Pulmonary artery endothelial cell (primary cell): ENCODE measurements around the gene TUBGCP5. TPM values are rescaled to one million over a fixed set of nuclear protein-coding genes. Genes with fewer than 3 reads are reported as not detected.

ENCODE experiments used
- DNase-seq: peaks from one replicate; pipeline ENCODE4 v3.0.0-alpha.2; 2011; ENCODE audit warnings: low read depth, low spot score
- total RNA-seq: library from RNA; depleted of rRNA; stranded (reverse); fragments of >200 nt; gene quantifications from 2 replicates; pipeline ENCODE4 v1.2.3, GENCODE V29; 2014

TUBGCP5 gene
- total RNA-seq, 1 donor from 2014 or later, result 23.3 TPM

GRCh38 chr15:22954798-22955543, 84.4 kb downstream of the TUBGCP5 start:
- no peak for DNase-seq

GRCh38 chr15:22954326-22954725, 85.0 kb downstream of the TUBGCP5 start:
- no peak for DNase-seq

- DNase-seq, result no peak
Measured at GRCh38 chr15:22952796-22953579, 86.4 kb downstream of the TUBGCP5 start.

GRCh38 chr15:22951381-22952280, 87.7 kb downstream of the TUBGCP5 start:
- DNase-seq, result no peak

- no peak for DNase-seq
Measured at GRCh38 chr15:22951031-22951380, 88.4 kb downstream of the TUBGCP5 start.

GRCh38 chr15:22950256-22950990, 88.9 kb downstream of the TUBGCP5 start:
- no peak for DNase-seq

Other genes starting within 250 kb of the TUBGCP5 start
- 78.5 and 98.0 TPM in 2 replicates for gene NIPA2, start 200.9 kb downstream of the TUBGCP5 start, total RNA-seq
- gene CYFIP1, start 59.2 kb downstream of the TUBGCP5 start, total RNA-seq, result 109 and 119 TPM in 2 replicates
- gene GOLGA6L1, start 97.3 kb upstream of the TUBGCP5 start, total RNA-seq, result not detected in 2 replicates